H1 (cell line): Measurements from ENCODE around the gene ST3GAL3. TPM values are rescaled to one million over a fixed set of nuclear protein-coding genes. Genes with fewer than 3 reads are reported as not detected.

Source experiments
- CTCF ChIA-PET: fragments of 300-600 bp; sonication (Branson Sonifier 250); formaldehyde crosslinking; loops from one replicate; lab custom pipeline; 2021; ENCODE audit not compliant: partially characterized antibody; lab: Charles Lee
- POLR2A ChIA-PET: fragments of 300-600 bp; sonication (Branson Sonifier 250); formaldehyde crosslinking; loops from one replicate; lab custom pipeline; 2021; ENCODE audit warnings: inconsistent platforms; ENCODE audit not compliant: partially characterized antibody; lab: Charles Lee
- DNase-seq, 2 experiments: peaks; one replicate each; pipeline versions ENCODE4 v3.0.0 to v3.0.0-alpha.2; 2010 to 2022; ENCODE audit warnings: low spot score in 2 of 2, low read depth in 1 of 2, mixed read lengths in 1 of 2
- FAIRE-seq: peaks from 2 replicates; lab custom pipeline; 2011; peaks lifted over from hg19 to GRCh38; lab: Jason Lieb, UNC
- H2AFZ ChIP-seq: 2 replicates; pipeline ENCODE4 v1.8.1; 2012; ENCODE audit warnings: low read length, inconsistent platforms
- H2AK5ac ChIP-seq: 2 replicates; pipeline ENCODE4 v1.6.1; 2013; ENCODE audit warnings: low read depth, low read length
- H2BK120ac ChIP-seq: replicated peaks from 2 replicates; pipeline ENCODE3; 2013; ENCODE audit warnings: low read depth, low read length, inconsistent platforms
- H2BK12ac ChIP-seq: 2 replicates; pipeline ENCODE4 v1.6.1; 2013; ENCODE audit warnings: low read depth, low read length
- H2BK15ac ChIP-seq: 2 replicates; pipeline ENCODE4 v1.6.1; 2013; ENCODE audit warnings: low read length
- H2BK20ac ChIP-seq: 2 replicates; pipeline ENCODE4 v1.6.1; 2013; ENCODE audit warnings: low read length
- H2BK5ac ChIP-seq: 2 replicates; pipeline ENCODE4 v1.6.1; 2013; ENCODE audit warnings: low read depth, low read length
- H3K14ac ChIP-seq: 2 replicates; pipeline ENCODE4 v1.6.1; 2013; ENCODE audit warnings: inconsistent platforms; ENCODE audit not compliant: insufficient read length
- H3K18ac ChIP-seq: 2 replicates; pipeline ENCODE4 v1.6.1; 2013; ENCODE audit warnings: low read length; ENCODE audit errors: extremely low read depth
- H3K23ac ChIP-seq: 2 replicates; pipeline ENCODE4 v1.6.1; 2013; ENCODE audit warnings: inconsistent platforms; ENCODE audit not compliant: insufficient read length
- H3K23me2 ChIP-seq: 2 replicates; pipeline ENCODE4 v1.6.1; 2013; ENCODE audit warnings: low read depth, low read length
- H3K27ac ChIP-seq: 2 replicates; pipeline ENCODE4 v1.6.1; 2011; ENCODE audit warnings: low read depth, low read length, inconsistent platforms
- H3K27me3 ChIP-seq, 4 experiments: replicated peaks in 1 of 4; 1 replicate in 1 of 4; 2 replicates in 3 of 4; pipeline versions ENCODE4 v1.6.1 to v1.8.1; 2011 to 2013; ENCODE audit warnings: low read length in 3 of 4, mild to moderate bottlenecking in 3 of 4, inconsistent platforms in 2 of 4, mixed read lengths in 2 of 4, moderate library complexity in 1 of 4; ENCODE audit not compliant: control insufficient read depth in 3 of 4, insufficient read depth in 3 of 4; ENCODE audit errors: extremely low read depth in 1 of 4
- H3K36me3 ChIP-seq, 4 experiments: 2 replicates each; pipeline versions ENCODE4 v1.6.1 to v1.8.1; 2011 to 2013; ENCODE audit warnings: mild to moderate bottlenecking in 4 of 4, low read length in 3 of 4, moderate library complexity in 2 of 4, control low read depth in 1 of 4, inconsistent platforms in 1 of 4; ENCODE audit not compliant: insufficient read depth in 4 of 4, control insufficient read depth in 2 of 4
- H3K4ac ChIP-seq: replicated peaks from 2 replicates; pipeline ENCODE3; 2013; ENCODE audit warnings: low read length, low read depth, mixed read lengths, inconsistent platforms; ENCODE audit not compliant: insufficient read length
- H3K4me1 ChIP-seq, 4 experiments: replicated peaks in 1 of 4; 1 replicate in 1 of 4; 2 replicates in 3 of 4; pipeline versions ENCODE4 v1.6.1 to v1.8.1; 2011 to 2013; ENCODE audit warnings: low read length in 3 of 4, inconsistent platforms in 2 of 4, mixed read lengths in 1 of 4; ENCODE audit not compliant: insufficient read depth in 4 of 4, control insufficient read depth in 3 of 4
- H3K4me2 ChIP-seq, 2 experiments: 2 replicates each; pipeline versions ENCODE4 v1.6.1 to v1.8.1; 2011 to 2013; ENCODE audit warnings: low read depth in 2 of 2, low read length in 2 of 2, control low read depth in 1 of 2, inconsistent platforms in 1 of 2, mild to moderate bottlenecking in 1 of 2; ENCODE audit not compliant: insufficient read depth in 1 of 2
- H3K4me3 ChIP-seq, 4 experiments: fragments of 200-600, 300-600 bp in 1 of 4; sonication (generic), shearing (Covaris generic), sonication (Bioruptor Twin) in 1 of 4; 2 replicates each; pipeline versions ENCODE4 v1.5.1 to v1.8.1; 2011 to 2016; ENCODE audit warnings: low read length in 4 of 4, low read depth in 3 of 4, control low read depth in 2 of 4, inconsistent platforms in 2 of 4, mild to moderate bottlenecking in 2 of 4, mixed read lengths in 1 of 4, moderate library complexity in 1 of 4; ENCODE audit not compliant: insufficient read depth in 2 of 4; ENCODE audit errors: extremely low read depth in 1 of 4
- H3K56ac ChIP-seq: replicated peaks from 2 replicates; pipeline ENCODE3; 2013; ENCODE audit warnings: low read depth, mild to moderate bottlenecking, mixed read lengths, low read length, inconsistent platforms; ENCODE audit not compliant: insufficient read length
- H3K79me1 ChIP-seq: 2 replicates; pipeline ENCODE4 v1.6.1; 2013; ENCODE audit warnings: low read depth, low read length, control low read depth
- H3K79me2 ChIP-seq, 2 experiments: 2 replicates each; pipeline versions ENCODE4 v1.6.1 to v1.8.1; 2012 to 2013; ENCODE audit warnings: low read length in 2 of 2, mild to moderate bottlenecking in 2 of 2, inconsistent platforms in 1 of 2; ENCODE audit not compliant: insufficient read depth in 2 of 2, control insufficient read depth in 1 of 2
- H3K9ac ChIP-seq, 4 experiments: replicated peaks in 1 of 4; 1 replicate in 1 of 4; 2 replicates in 3 of 4; pipeline versions ENCODE4 v1.6.1 to v1.8.1; 2011 to 2013; ENCODE audit warnings: low read depth in 3 of 4, low read length in 3 of 4, control low read depth in 2 of 4, mild to moderate bottlenecking in 2 of 4, moderate library complexity in 2 of 4, inconsistent platforms in 1 of 4; ENCODE audit errors: extremely low read depth in 1 of 4
- H3K9me3 ChIP-seq, 2 experiments: 2 replicates each; pipeline versions ENCODE4 v1.6.1 to v1.8.1; 2012 to 2013; ENCODE audit warnings: mild to moderate bottlenecking in 2 of 2, moderate library complexity in 2 of 2, control low read depth in 1 of 2, inconsistent platforms in 1 of 2, low read depth in 1 of 2, low read length in 1 of 2, mixed read lengths in 1 of 2; ENCODE audit not compliant: insufficient read depth in 2 of 2
- H4K20me1 ChIP-seq, 2 experiments: replicated peaks in 1 of 2; 2 replicates each; pipeline versions ENCODE3 to v1.8.1; 2011 to 2013; ENCODE audit warnings: inconsistent platforms in 2 of 2, low read length in 2 of 2, mild to moderate bottlenecking in 1 of 2; ENCODE audit not compliant: insufficient read depth in 2 of 2, control insufficient read depth in 1 of 2
- H4K5ac ChIP-seq: 2 replicates; pipeline ENCODE4 v1.6.1; 2013; ENCODE audit warnings: low read length, low read depth, mixed read lengths, inconsistent platforms; ENCODE audit not compliant: insufficient read length
- H4K8ac ChIP-seq: 2 replicates; pipeline ENCODE4 v1.8.0; 2013; ENCODE audit warnings: mild to moderate bottlenecking, moderate library complexity, low read length, inconsistent platforms; ENCODE audit not compliant: insufficient read depth; ENCODE audit errors: extremely low read depth
- H4K91ac ChIP-seq: replicated peaks from 2 replicates; pipeline ENCODE3; 2013; ENCODE audit warnings: low read length, mixed read lengths, inconsistent platforms; ENCODE audit not compliant: insufficient read length
- CEBPB ChIP-seq: IDR thresholded peaks from 2 replicates; pipeline ENCODE4 v1.6.1; 2012; ENCODE audit warnings: low read depth, low read length
- CHD1 ChIP-seq: IDR thresholded peaks from 2 replicates; pipeline ENCODE4 v1.6.1; 2012; ENCODE audit warnings: low read depth, low read length, improper control_type of control experiment
- E2F6 ChIP-seq: IDR thresholded peaks from 2 replicates; pipeline ENCODE4 v1.6.1; 2012; ENCODE audit warnings: inconsistent platforms
- KDM1A ChIP-seq: fragments of 200-600, 300-600 bp; sonication (generic); IDR thresholded peaks from 2 replicates; pipeline ENCODE4 v1.7.1; 2016; ENCODE audit warnings: mild to moderate bottlenecking, low read length, borderline replicate concordance
- RBBP5 ChIP-seq: IDR thresholded peaks from 2 replicates; pipeline ENCODE4 v1.7.1; 2012; ENCODE audit warnings: low read depth, mild to moderate bottlenecking, inconsistent platforms, low read length, moderate library complexity, borderline replicate concordance
- RNF2 ChIP-seq: fragments of 200-900, 300-1000 bp; sonication (generic); IDR thresholded peaks from 2 replicates; pipeline ENCODE4 v1.7.1; 2016; ENCODE audit warnings: borderline replicate concordance, low read depth, mild to moderate bottlenecking, antibody characterized with exemption, low read length; ENCODE audit not compliant: poor library complexity, severe bottlenecking; ENCODE audit errors: missing control alignments
- TAF1 ChIP-seq: IDR thresholded peaks from 2 replicates; pipeline ENCODE4 v1.6.1; 2011; ENCODE audit warnings: mild to moderate bottlenecking, low read depth, low read length
- WGBS, 2 experiments: shearing (Covaris generic) in 1 of 2; methylation state at CpG; one replicate each; pipeline versions ENCODE4 v1.1.6 to v1.1.7; 2013 to 2015; ENCODE audit warnings: low lambda C conversion rate in 2 of 2, mixed read lengths in 2 of 2, inconsistent platforms in 1 of 2, low coverage in 1 of 2, missing lambda C conversion rate in 1 of 2; ENCODE audit not compliant: insufficient replicate concordance in 2 of 2, insufficient coverage in 1 of 2, insufficient read length in 1 of 2; ENCODE audit errors: extremely low coverage in 1 of 2, missing lambda C conversion rate in 1 of 2; 5-methylcytosine and 5-hydroxymethylcytosine counted together
- polyA plus RNA-seq, 7 experiments: library from polyadenylated mRNA; depleted of rRNA in 3 of 7; stranded (reverse) in 5 of 7; unstranded in 2 of 7; fragments of >200 nt in 5 of 7; fragments of 200-250 nt in 2 of 7; gene quantifications; 1 replicate in 5 of 7; 2 replicates in 1 of 7; 4 replicates in 1 of 7; pipeline versions ENCODE4 v1.2.1 to v1.2.3, GENCODE V29; 2011 to 2013; ENCODE audit warnings: missing spikeins in 2 of 7, mixed read lengths in 2 of 7
- total RNA-seq: library from RNA; stranded (reverse); fragmentation: NEBNext Ultra II Directional; extraction: Animal tissue kit (Norgen Biotek cat#: 25700); gene quantifications from 2 replicates; pipeline ENCODE4 v1.2.1, GENCODE V29; 2021

Gene ST3GAL3
- total and polyA plus RNA-seq, 2 of the 8 experiments (the other 6 are each of a cell fraction or from before 2014, with no cell fraction given): 6.8 to 7.0 TPM

DNA sequence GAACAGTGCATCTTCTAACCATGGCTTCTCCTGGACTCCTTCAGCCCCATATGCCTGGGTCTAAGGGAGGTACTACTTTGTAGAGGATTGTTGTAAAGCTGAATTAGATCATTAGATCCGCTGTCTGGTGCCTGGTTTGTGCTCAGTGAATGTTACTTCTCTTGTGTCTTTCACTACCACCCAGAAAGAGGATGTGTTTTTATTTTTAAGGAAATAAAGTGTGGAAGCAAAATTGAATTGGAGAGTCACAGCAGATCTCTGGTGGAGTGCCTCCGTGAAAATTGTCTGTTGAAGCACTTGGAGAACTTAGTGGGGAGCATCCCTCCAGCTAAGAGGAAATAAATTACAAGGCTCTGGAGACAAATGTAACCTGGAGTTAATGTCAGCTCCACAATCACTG lies 124.5 kb downstream of the ST3GAL3 start:
- no peak overlapping the region for H3K4me2 ChIP-seq
- H2BK120ac ChIP-seq: no peak overlapping the region
- H3K36me3 ChIP-seq: no peaks in the 10 kb centered on the region
- no peaks in the 10 kb centered on the region for H3K23me2 ChIP-seq
- ChIA-PET CTCF (interaction anchor here (0.8 to 1.7 kb wide), 3 partner anchors 45 to 99 kb away, joined by 3 to 7 read pairs (median 3); no protein-coding TSS in a partner anchor), POLR2A (interaction anchor here (1.2 kb wide), 1 partner anchor 15 kb away, joined by 3 read pairs; no protein-coding TSS in a partner anchor)
- no peak overlapping the region for H4K8ac ChIP-seq
- no peak for FAIRE-seq
- H2AFZ ChIP-seq: no peak overlapping the region
- WGBS, 2 experiments: 94% methylated on average over 2 of the region's 2 CpGs; no CpG with 5 or more reads in 1 of the 2 experiments
- H4K91ac ChIP-seq: no peak overlapping the region
- H3K4me3 ChIP-seq: no peak overlapping the region
- no peaks in the 10 kb centered on the region; a peak in 1 of 7 replicates for H3K27me3 ChIP-seq
- no peak overlapping the region for H2BK15ac ChIP-seq
- H2BK20ac ChIP-seq: no peak overlapping the region
- H3K79me1 ChIP-seq: no peaks in the 10 kb centered on the region
- TF ChIP-seq RNF2 (no peak), RBBP5 (no peak), TAF1 (no peak), KDM1A (no peak), E2F6 (no peak), CHD1 (no peak), CEBPB (no peak)
- no peak overlapping the region for H3K27ac ChIP-seq
- H3K79me2 ChIP-seq: no peaks in the 10 kb centered on the region
- no peak overlapping the region for H2BK12ac ChIP-seq
- H3K9me3 ChIP-seq: no peaks in the 10 kb centered on the region
- no peak overlapping the region for H3K4ac ChIP-seq
- H4K5ac ChIP-seq: no peak overlapping the region
- H3K4me1 ChIP-seq: peaks cover 5 to 18% (median 17%) of the 10 kb centered on the region in 4 experiments
- DNase-seq: no peak
- H2BK5ac ChIP-seq: no peak overlapping the region
- H3K23ac ChIP-seq: no peak overlapping the region
- no peak overlapping the region for H3K14ac ChIP-seq
- no peak overlapping the region for H3K18ac ChIP-seq
- H4K20me1 ChIP-seq: no peaks in the 10 kb centered on the region
- no peak overlapping the region for H3K9ac ChIP-seq
- no peak overlapping the region for H2AK5ac ChIP-seq
- H3K56ac ChIP-seq: no peak overlapping the region
